Activated CD4-positive, alpha-beta T cell treated with anti-CD3 and anti-CD28 coated beads, Interleukin-10, Interleukin-2, amounts not matched to agents 100 ng/mL and 50 ng/mL, durations not matched to agents 16 hours and 8 hours (primary cell): Measurements from ENCODE around the gene TMEM198.

Experiments used
- DNase-seq: peaks from one replicate; pipeline ENCODE4 v3.0.0-alpha.2; 2020

The TMEM198 gene

GRCh38 chr2:219526320-219527075, 17.3 kb upstream of the TMEM198 start:
- DNase-seq = no peak

GRCh38 chr2:219527076-219527394, 16.8 kb upstream of the TMEM198 start:
- DNase-seq = no peak

- no peak for DNase-seq
These were observed 16.4 kb upstream of the TMEM198 start for GRCh38 chr2:219527472-219527871.

- DNase-seq = peak; percentile 88
These were observed 13.5 kb upstream of the TMEM198 start for GRCh38 chr2:219530048-219530963.

GRCh38 chr2:219531639-219532377, 12.0 kb upstream of the TMEM198 start:
- DNase-seq = no peak

GRCh38 chr2:219532378-219532649, 11.5 kb upstream of the TMEM198 start:
- DNase-seq = no peak

GRCh38 chr2:219533930-219534661, 9.7 kb upstream of the TMEM198 start:
- no peak for DNase-seq

GRCh38 chr2:219536425-219536824, 7.4 kb upstream of the TMEM198 start:
- DNase-seq = no peak

- DNase-seq = no peak
These were observed 6.9 kb upstream of the TMEM198 start for GRCh38 chr2:219536967-219537366.

- DNase-seq = no peak
These were observed 6.0 kb upstream of the TMEM198 start for GRCh38 chr2:219537657-219538488.

- no peak for DNase-seq
These were observed 5.3 kb upstream of the TMEM198 start for GRCh38 chr2:219538504-219538951.

GRCh38 chr2:219538956-219539788, 4.7 kb upstream of the TMEM198 start:
- no peak for DNase-seq

- no peak for DNase-seq
These were observed 3.7 kb upstream of the TMEM198 start for GRCh38 chr2:219539926-219540678.

GRCh38 chr2:219540784-219541504, 2.9 kb upstream of the TMEM198 start:
- DNase-seq = no peak

GRCh38 chr2:219541611-219542180, 2.1 kb upstream of the TMEM198 start:
- peak; percentile 92 for DNase-seq

GRCh38 chr2:219542931-219543595, 765 bp upstream of the TMEM198 start:
- peak; percentile 46 for DNase-seq

GRCh38 chr2:219544567-219544966, 739 bp downstream of the TMEM198 start:
- no peak for DNase-seq

- no peak for DNase-seq
These were observed 1.6 kb downstream of the TMEM198 start for GRCh38 chr2:219545295-219545942.
